RWPE1 (cell line): Measurements from ENCODE around the gene SNPH.

ENCODE experiments used
- CTCF ChIA-PET: fragments of 350-600 bp; sonication (Branson Sonifier 250); formaldehyde crosslinking; extraction: SDS; loops from one replicate; lab custom pipeline; 2021; lab: Yijun Ruan, JAX
- POLR2A ChIA-PET: fragments of 400-600 bp; formaldehyde crosslinking; extraction: SDS; loops from one replicate; lab custom pipeline; 2020; ENCODE audit warnings: antibody characterized with exemption; ENCODE audit not compliant: low non-redundant PET; lab: Yijun Ruan, JAX
- DNase-seq: peaks from one replicate; pipeline ENCODE4 v3.0.0; 2012; ENCODE audit warnings: low spot score
- H3K27ac ChIP-seq: fragments of 450-650 bp; 2 replicates; pipeline ENCODE4 v1.5.1; 2017
- CTCF ChIP-seq: fragments of 450-650 bp; conservative IDR thresholded peaks from 2 replicates; pipeline ENCODE4 v1.5.1; 2017; ENCODE audit warnings: low read depth, mild to moderate bottlenecking

SNPH gene

DNA sequence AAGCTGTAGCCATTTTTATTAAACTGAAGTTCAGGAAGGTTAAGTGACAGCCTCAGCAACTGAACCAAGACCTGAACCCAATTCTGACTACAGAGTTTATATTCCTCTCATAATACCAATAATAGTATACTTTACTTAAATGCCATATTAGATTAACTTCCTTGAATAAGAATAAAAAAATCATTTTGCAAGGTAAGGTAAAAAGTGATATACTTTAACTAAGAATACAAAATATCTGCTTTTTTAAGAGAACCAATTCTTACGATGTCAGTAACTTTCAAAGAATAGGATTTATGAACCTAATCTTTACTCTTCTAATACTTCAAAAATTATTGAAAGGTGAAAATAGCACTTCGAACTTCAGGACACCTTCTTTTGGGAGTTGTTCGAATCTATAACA, 36.6 kb upstream of the SNPH start:
- TF ChIP-seq CTCF, result no peak
- ChIA-PET POLR2A (no interaction called here), CTCF (interaction anchor here (0.6 kb wide), 1 partner anchor 162 kb away, joined by 3 read pairs; no protein-coding TSS in a partner anchor)
- H3K27ac ChIP-seq, result no peak overlapping the region
- DNase-seq, result no peak

DNA sequence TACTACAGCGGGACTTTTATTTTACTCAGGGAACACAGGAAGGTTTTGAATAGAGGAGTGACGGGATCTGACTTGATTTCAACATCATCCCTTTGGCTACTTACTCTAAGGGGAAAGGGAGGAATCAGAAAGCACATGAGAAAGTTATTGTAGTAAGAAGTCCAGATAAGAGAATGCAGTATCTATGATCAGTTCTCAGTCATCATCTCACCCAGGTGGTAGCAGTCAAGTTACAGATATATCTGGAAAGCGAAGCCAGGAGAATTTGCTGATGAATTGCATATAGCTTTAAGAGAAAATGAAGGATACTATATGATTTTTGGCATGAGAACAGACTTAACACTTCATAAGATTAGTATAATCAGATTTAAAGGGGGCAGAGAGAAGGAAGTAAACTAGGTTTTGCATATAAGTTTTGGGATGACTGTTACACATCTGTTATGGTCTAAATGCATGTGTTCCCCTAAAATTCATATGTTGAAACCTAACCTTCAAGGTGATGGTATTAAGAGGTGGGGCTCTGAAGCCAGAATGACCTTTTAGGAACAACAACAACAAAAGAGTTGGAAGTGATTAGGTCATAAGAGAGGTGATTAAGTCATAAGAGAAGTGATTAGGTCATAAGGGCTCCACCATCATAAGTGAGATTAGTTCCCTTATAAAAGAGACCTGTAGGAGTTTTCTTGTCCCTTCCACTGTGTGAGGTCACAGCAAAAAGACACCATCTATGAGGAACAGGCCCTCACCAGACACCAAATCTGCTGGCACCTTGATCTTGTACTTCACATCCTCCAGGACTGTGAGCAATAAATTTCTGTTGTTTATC, 33.6 kb upstream of the SNPH start:
- no peak overlapping the region for H3K27ac ChIP-seq
- CTCF ChIA-PET, result interaction anchor here (0.6 kb wide), 1 partner anchor 22 kb away, joined by 3 read pairs; no protein-coding TSS in a partner anchor
- DNase-seq, result no peak
- TF ChIP-seq CTCF, result no peak
- POLR2A ChIA-PET, result no interaction called here

- no peak for DNase-seq
- ChIA-PET CTCF (interaction anchor here (1.1 kb wide), 1 partner anchor 27 kb away, joined by 4 read pairs; no protein-coding TSS in a partner anchor), POLR2A (no interaction called here)
- no peak overlapping the region for H3K27ac ChIP-seq
- TF ChIP-seq CTCF, result no peak
Measured at GRCh38 chr20:1240549-1240948, 25.5 kb upstream of the SNPH start.

DNA sequence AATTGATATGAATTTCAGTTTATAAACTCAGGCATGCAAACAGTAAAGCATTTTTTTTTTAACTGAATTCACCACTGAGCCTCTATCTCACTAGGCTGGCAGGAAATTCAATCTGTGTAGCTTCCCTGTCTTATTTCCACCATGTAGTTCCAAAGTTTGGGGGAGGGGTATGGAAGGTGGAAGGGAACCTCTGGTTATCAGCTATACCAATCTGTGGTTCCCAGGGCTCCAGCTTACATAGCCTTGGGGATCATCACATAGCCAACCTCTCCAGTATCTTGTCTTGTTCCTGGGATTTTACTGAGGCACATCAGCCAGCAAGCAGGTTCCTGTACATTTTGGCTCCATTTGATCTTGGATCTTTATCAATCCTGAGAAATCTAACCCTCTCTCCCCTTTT, 24.6 kb upstream of the SNPH start:
- DNase-seq, result no peak
- ChIA-PET POLR2A (no interaction called here), CTCF (no interaction called here)
- TF ChIP-seq CTCF, result no peak
- no peak overlapping the region for H3K27ac ChIP-seq

GRCh38 chr20:1242099-1242498, 24.0 kb upstream of the SNPH start:
- no peak overlapping the region for H3K27ac ChIP-seq
- no peak for DNase-seq
- TF ChIP-seq CTCF, result no peak
- ChIA-PET POLR2A (no interaction called here), CTCF (interaction anchor here (0.6 kb wide), 1 partner anchor 31 kb away, joined by 3 read pairs; no protein-coding TSS in a partner anchor)

GRCh38 chr20:1242530-1242929, 23.6 kb upstream of the SNPH start:
- CTCF ChIA-PET, result interaction anchor here (0.5 to 0.6 kb wide), 2 partner anchors 16 to 31 kb away, joined by 3 to 4 read pairs; no protein-coding TSS in a partner anchor
- no peak for DNase-seq

More at GRCh38 chr20:1242530-1242929, 23.6 kb upstream of the SNPH start:
- POLR2A ChIA-PET, result no interaction called here
- H3K27ac ChIP-seq, result no peak overlapping the region
- no peak for TF ChIP-seq CTCF
